ENCODE measurements around the gene AGPAT1. TPM values are rescaled to one million over a fixed set of nuclear protein-coding genes. Genes with fewer than 3 reads are reported as not detected.

The AGPAT1 gene
- total and polyA plus RNA-seq, 2 experiments from 2014 or later: 39.7 to 71.2 TPM

- Histone ChIP-seq H2AFZ (no peak overlapping the region), H4K20me1 (ENCODE audit: insufficient read depth) (no peaks in the 10 kb centered on the region), H3K9me2 (ENCODE audit: insufficient read depth) (no peaks in the 10 kb centered on the region), H3K27ac (no peak overlapping the region), H3K9ac (no peak overlapping the region), H3K36me3 (ENCODE audit: low read depth) (no peaks in the 10 kb centered on the region), H3K9me3 (ENCODE audit: low read depth) (no peaks in the 10 kb centered on the region), H3K27me3 (replicated peaks; ENCODE audit: insufficient read depth) (no peaks in the 10 kb centered on the region), H3K4me2 (ENCODE audit: unreplicated experiment) (no peak overlapping the region), H3F3A (ENCODE audit: insufficient read depth) (peaks cover 14% of the 10 kb centered on the region), H3K4me1 (ENCODE audit: insufficient read depth) (peaks cover 14% of the 10 kb centered on the region), H3K79me2 (ENCODE audit: insufficient read depth) (peaks cover 21% of the 10 kb centered on the region), H3K4me3 (no peak overlapping the region)
- DNase-seq: no peak
- no peak for TF ChIP-seq EZH2phosphoT487 (IDR thresholded peaks at IDR 0.05; ENCODE audit: insufficient read depth, low read depth)
- TF ChIP-seq EZH2 (IDR thresholded peaks at IDR 0.05; ENCODE audit: insufficient read depth, poor library complexity, severe bottlenecking): no peak
- 87 to 93% methylated on average over 15 of the region's 15 CpGs for WGBS, 2 experiments (ENCODE audit: low coverage in 1 of 2, low lambda C conversion rate in 2 of 2, missing lambda C conversion rate in 2 of 2)
- in situ Hi-C loops (cut with MboI): no loop called here
Observed at GRCh38 chr6:32181148-32181702, 5.3 kb upstream of the AGPAT1 start.

- Histone ChIP-seq H3K79me2 (ENCODE audit: insufficient read depth) (peaks cover 29% of the 10 kb centered on the region), H4K20me1 (ENCODE audit: insufficient read depth) (no peaks in the 10 kb centered on the region), H3F3A (ENCODE audit: insufficient read depth) (peaks cover 13% of the 10 kb centered on the region), H2AFZ (no peak overlapping the region), H3K36me3 (ENCODE audit: low read depth) (no peaks in the 10 kb centered on the region), H3K9me2 (ENCODE audit: insufficient read depth) (no peaks in the 10 kb centered on the region), H3K9me3 (ENCODE audit: low read depth) (no peaks in the 10 kb centered on the region), H3K9ac (no peak overlapping the region), H3K27ac (no peak overlapping the region), H3K27me3 (replicated peaks; ENCODE audit: insufficient read depth) (no peaks in the 10 kb centered on the region), H3K4me1 (ENCODE audit: insufficient read depth) (peaks cover 14% of the 10 kb centered on the region), H3K4me3 (no peak overlapping the region), H3K4me2 (ENCODE audit: unreplicated experiment) (no peak overlapping the region)
- no peak for DNase-seq
- WGBS, 2 experiments (ENCODE audit: low coverage in 1 of 2, low lambda C conversion rate in 2 of 2, missing lambda C conversion rate in 2 of 2): 78 to 79% methylated on average over 10 of the region's 10 CpGs
- in situ Hi-C loops (cut with MboI): no loop called here
- TF ChIP-seq EZH2phosphoT487 (IDR thresholded peaks at IDR 0.05; ENCODE audit: insufficient read depth, low read depth): no peak
- no peak for TF ChIP-seq EZH2 (IDR thresholded peaks at IDR 0.05; ENCODE audit: insufficient read depth, poor library complexity, severe bottlenecking)
Observed at GRCh38 chr6:32179766-32180405, 4.0 kb upstream of the AGPAT1 start.

- TF ChIP-seq EZH2phosphoT487 (IDR thresholded peaks at IDR 0.05; ENCODE audit: insufficient read depth, low read depth): no peak
- no peak for TF ChIP-seq EZH2 (IDR thresholded peaks at IDR 0.05; ENCODE audit: insufficient read depth, poor library complexity, severe bottlenecking)
- Histone ChIP-seq H3K4me1 (ENCODE audit: insufficient read depth) (peaks cover 18% of the 10 kb centered on the region), H3F3A (ENCODE audit: insufficient read depth) (peaks cover 13% of the 10 kb centered on the region), H3K9me2 (ENCODE audit: insufficient read depth) (no peaks in the 10 kb centered on the region), H3K27ac (peak overlapping the region; percentile 92), H4K20me1 (ENCODE audit: insufficient read depth) (no peaks in the 10 kb centered on the region), H3K4me3 (peak overlapping the region; percentile 92), H3K79me2 (ENCODE audit: insufficient read depth) (peaks cover 34% of the 10 kb centered on the region), H2AFZ (peak overlapping the region; percentile 83), H3K27me3 (replicated peaks; ENCODE audit: insufficient read depth) (no peaks in the 10 kb centered on the region), H3K36me3 (ENCODE audit: low read depth) (no peaks in the 10 kb centered on the region), H3K4me2 (ENCODE audit: unreplicated experiment) (peak overlapping the region; percentile 87), H3K9me3 (ENCODE audit: low read depth) (no peaks in the 10 kb centered on the region), H3K9ac (peak overlapping the region; percentile 96)
- in situ Hi-C loops (cut with MboI): no loop called here
- peak; percentile 53 for DNase-seq
- WGBS, 2 experiments (ENCODE audit: low coverage in 1 of 2, low lambda C conversion rate in 2 of 2, missing lambda C conversion rate in 2 of 2): 3 to 8% methylated on average over 13 to 24 of the region's 24 CpGs
Observed at GRCh38 chr6:32178547-32179440, 2.9 kb upstream of the AGPAT1 start.

- H3F3A ChIP-seq (ENCODE audit: insufficient read depth): peaks cover 13% of the 10 kb centered on the region
- TF ChIP-seq EZH2phosphoT487 (IDR thresholded peaks at IDR 0.05; ENCODE audit: insufficient read depth, low read depth) (no peak), EZH2 (IDR thresholded peaks at IDR 0.05; ENCODE audit: insufficient read depth, poor library complexity, severe bottlenecking) (no peak)
- H3K27me3 ChIP-seq (replicated peaks; ENCODE audit: insufficient read depth): no peaks in the 10 kb centered on the region
- H3K9me3 ChIP-seq (ENCODE audit: low read depth): no peaks in the 10 kb centered on the region
- peak within 1 kb of the TSS; percentile 92 for H3K4me3 ChIP-seq
- H3K9me2 ChIP-seq (ENCODE audit: insufficient read depth): no peaks in the 10 kb centered on the region
- peak within 1 kb of the TSS; percentile 92 for H3K27ac ChIP-seq
- in situ Hi-C loops (cut with MboI): no loop called here
- H3K9ac ChIP-seq: peak within 1 kb of the TSS; percentile 96
- WGBS, 2 experiments (ENCODE audit: low coverage in 1 of 2, low lambda C conversion rate in 2 of 2, missing lambda C conversion rate in 2 of 2): 1% methylated on average over 31 to 33 of the region's 33 CpGs
- peaks cover 43% of the 10 kb centered on the region for H3K79me2 ChIP-seq (ENCODE audit: insufficient read depth)
- no peaks in the 10 kb centered on the region for H4K20me1 ChIP-seq (ENCODE audit: insufficient read depth)
- peak within 1 kb of the TSS; percentile 87 for H3K4me2 ChIP-seq (ENCODE audit: unreplicated experiment)
- peaks cover 18% of the 10 kb centered on the region for H3K4me1 ChIP-seq (ENCODE audit: insufficient read depth)
- H2AFZ ChIP-seq: peak within 1 kb of the TSS; percentile 83
- DNase-seq: peak; percentile 100
- no peaks in the 10 kb centered on the region for H3K36me3 ChIP-seq (ENCODE audit: low read depth)
Observed at GRCh38 chr6:32177788-32178546, 2.1 kb upstream of the AGPAT1 start, which contains the start of gene RNF5. TSS of gene RNF5 (plus strand) at chr6:32178405. CDS start at chr6:32178512, 107 bp downstream.

Data from GM23248 (cell line).